ENCODE data around the gene OR2T10.

- TF ChIP-seq POLR2A (IDR thresholded peaks at IDR 0.05): no peak
- no peak for TF ChIP-seq CTCF (IDR thresholded peaks at IDR 0.05)
These were observed 21.1 kb downstream of the OR2T10 start for GRCh38 chr1:248576260-248576980.
